Measurements from ENCODE around the gene TJP2.
"Not testable (repeated sequence)": the region's sequence is repeated elsewhere in the genome, so short reads cannot be mapped to it uniquely, and the experiment has no call there.

TJP2 gene

GRCh38 chr9:69157751-69158466 is 16.2 kb upstream of the TJP2 start:
- in situ Hi-C loops (cut with MboI; ENCODE audit: low sequenced_read_pairs): no loop called here

DNA sequence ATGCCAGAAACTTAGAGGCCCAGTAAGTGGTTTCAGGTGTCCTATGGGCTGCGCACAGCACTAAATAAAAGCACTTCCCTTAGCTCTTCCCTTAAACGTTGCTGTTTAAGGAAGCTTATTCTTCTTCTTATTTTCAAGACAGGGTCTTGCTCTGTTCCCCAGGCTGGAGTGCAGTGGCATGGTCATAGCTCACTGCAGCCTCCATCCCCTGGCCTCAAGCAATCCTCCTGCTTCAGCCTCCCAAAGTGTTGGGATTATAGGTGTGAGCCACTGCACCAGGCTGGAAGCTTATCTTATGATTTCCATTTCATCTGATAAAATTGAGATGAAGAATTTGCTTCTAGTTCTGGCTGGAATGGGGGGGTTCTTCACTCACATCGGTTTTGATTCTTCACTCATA is 15.6 kb upstream of the TJP2 start:
- in situ Hi-C loops (cut with MboI; ENCODE audit: low sequenced_read_pairs): no loop called here

DNA sequence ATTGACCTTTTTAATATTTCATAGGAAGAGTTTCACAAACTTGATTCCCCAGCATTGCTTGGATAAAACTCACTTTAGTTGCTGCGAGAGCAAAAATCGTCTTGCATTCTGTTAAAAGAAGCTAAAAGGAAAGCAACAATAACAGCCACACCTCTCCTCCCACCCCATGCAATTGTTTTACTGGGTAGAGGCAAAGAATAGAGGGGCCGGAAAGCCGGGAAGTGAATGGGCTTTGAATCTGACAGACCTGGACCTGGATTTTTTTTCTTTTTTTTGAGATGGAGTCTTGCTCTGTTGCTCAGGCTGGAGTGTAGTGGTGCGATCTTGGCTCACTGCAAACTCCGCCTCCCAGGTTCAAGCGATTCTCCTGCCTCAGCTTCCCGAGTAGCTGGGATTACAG is 9.5 kb upstream of the TJP2 start:
- in situ Hi-C loops (cut with MboI; ENCODE audit: low sequenced_read_pairs): not testable (repeated sequence)

DNA sequence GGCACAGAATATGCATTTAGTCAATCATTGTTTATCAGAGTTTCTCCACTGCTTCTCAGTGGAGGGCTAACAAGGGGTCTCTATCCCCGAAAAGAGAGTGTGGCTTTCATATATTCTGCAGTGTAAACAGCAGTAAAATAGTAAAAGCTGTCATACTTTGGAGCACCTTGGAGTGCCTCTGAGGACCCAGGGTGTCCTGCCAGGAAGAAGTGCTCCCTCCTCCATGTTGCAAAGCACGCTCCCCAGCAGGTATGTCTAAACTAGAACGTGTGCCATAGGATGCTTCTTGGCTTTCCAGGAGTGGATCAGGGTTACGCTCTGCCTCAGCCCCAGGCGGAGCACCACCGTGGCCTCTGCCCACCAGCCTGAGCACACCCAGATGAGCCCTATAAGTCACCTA is 8.5 kb upstream of the TJP2 start:
- in situ Hi-C loops (cut with MboI; ENCODE audit: low sequenced_read_pairs): no loop called here

- in situ Hi-C loops (cut with MboI; ENCODE audit: low sequenced_read_pairs): no loop called here
Measured at GRCh38 chr9:69168709-69169217, 5.3 kb upstream of the TJP2 start.

- in situ Hi-C loops (cut with MboI; ENCODE audit: low sequenced_read_pairs): no loop called here
Measured at GRCh38 chr9:69170231-69170630, 3.8 kb upstream of the TJP2 start.

- in situ Hi-C loops (cut with MboI; ENCODE audit: low sequenced_read_pairs): no loop called here
Measured at GRCh38 chr9:69171049-69171448, 3.0 kb upstream of the TJP2 start.

GRCh38 chr9:69171517-69171916 is 2.6 kb upstream of the TJP2 start:
- in situ Hi-C loops (cut with MboI; ENCODE audit: low sequenced_read_pairs): no loop called here

DNA sequence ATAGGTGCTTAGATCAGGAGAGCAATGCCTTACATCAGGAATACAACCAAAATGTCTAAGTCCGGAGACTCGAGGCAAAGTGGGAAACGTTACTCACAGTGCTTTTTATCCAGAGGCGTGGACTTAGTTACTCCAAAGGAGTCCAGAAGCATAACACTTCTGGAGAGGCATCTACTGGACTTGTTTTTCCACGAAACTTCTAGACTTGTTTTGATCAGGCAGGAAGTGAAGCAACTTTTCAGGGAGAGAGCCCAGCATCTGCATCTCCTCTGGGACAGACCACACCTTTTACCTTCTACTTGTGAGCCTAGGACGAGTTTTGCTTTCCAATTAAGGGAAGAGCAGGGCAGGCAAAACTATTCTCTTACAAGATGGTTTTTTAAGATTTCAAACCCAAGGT is 1.2 kb upstream of the TJP2 start:
- in situ Hi-C loops (cut with MboI; ENCODE audit: low sequenced_read_pairs): no loop called here

- in situ Hi-C loops (cut with MboI; ENCODE audit: low sequenced_read_pairs): no loop called here
Measured at GRCh38 chr9:69173497-69173890, 583 bp upstream of the TJP2 start.

- in situ Hi-C loops (cut with MboI; ENCODE audit: low sequenced_read_pairs): loop anchor here (25.0 kb wide), 1 partner anchor 113 kb away; no protein-coding TSS in a partner anchor
Measured at GRCh38 chr9:69174616-69175463, 763 bp downstream of the TJP2 start.

- in situ Hi-C loops (cut with MboI; ENCODE audit: low sequenced_read_pairs): loop anchor here (25.0 kb wide), 1 partner anchor 113 kb away; no protein-coding TSS in a partner anchor
Measured at GRCh38 chr9:69175486-69175885, 1.4 kb downstream of the TJP2 start.

DNA sequence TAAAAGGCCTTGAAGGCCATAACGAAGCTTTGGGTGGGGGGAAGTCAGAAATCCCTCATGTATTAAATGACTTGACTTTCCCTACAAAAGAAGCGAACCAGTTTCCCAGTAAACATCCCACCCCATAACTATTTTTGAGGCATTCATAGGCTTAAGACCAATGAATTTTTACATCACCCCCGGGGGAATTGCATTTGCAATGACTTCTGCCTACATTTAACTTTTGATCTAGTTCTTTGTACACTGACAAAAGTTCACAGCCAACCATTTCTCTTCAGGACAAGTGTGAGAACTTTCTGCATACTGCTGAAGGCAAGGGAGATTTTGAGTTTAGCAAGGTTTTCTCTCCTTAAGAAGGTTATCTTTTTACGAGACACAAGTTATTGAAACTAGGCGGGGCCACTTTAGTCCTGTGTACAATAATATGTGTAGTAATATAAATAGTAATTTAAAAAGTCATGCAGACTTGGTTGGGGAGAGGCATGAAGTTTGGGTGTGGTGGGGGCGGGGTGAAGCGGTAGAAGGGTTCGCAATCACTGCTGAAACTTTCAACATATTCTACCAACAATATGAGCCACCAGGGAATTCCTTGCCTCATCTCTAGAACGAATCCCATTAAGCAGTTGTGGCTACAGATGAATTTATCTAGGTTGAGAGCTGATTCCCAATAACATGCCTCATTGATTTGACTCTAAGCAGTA is 2.5 kb downstream of the TJP2 start:
- in situ Hi-C loops (cut with MboI; ENCODE audit: low sequenced_read_pairs): loop anchor here (25.0 kb wide), 1 partner anchor 114 kb away; no protein-coding TSS in a partner anchor

DNA sequence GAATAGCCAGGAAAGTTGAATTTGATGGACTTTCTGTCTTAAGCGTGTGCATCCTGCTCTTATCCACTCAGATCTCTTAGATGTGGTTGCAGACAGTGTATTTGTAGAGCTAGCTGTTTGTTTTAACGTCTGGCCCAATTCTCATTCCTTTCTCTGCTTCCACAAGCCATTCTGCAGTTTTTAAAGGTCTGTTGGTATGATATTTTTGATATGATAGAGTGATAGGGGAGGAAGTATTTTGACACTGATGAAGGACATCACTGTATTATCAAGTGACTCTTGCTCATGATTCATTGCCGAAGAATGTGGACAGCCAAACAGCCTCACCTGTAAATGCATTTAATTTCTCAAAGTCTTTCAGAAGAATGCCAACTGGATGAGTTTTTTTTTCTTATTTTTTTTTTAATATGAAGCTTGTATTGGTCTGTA is 4.5 kb downstream of the TJP2 start:
- in situ Hi-C loops (cut with MboI; ENCODE audit: low sequenced_read_pairs): loop anchor here (25.0 kb wide), 1 partner anchor 116 kb away; no protein-coding TSS in a partner anchor

GRCh38 chr9:69179037-69179436 is 5.0 kb downstream of the TJP2 start:
- in situ Hi-C loops (cut with MboI; ENCODE audit: low sequenced_read_pairs): loop anchor here (25.0 kb wide), 1 partner anchor 117 kb away; no protein-coding TSS in a partner anchor

DNA sequence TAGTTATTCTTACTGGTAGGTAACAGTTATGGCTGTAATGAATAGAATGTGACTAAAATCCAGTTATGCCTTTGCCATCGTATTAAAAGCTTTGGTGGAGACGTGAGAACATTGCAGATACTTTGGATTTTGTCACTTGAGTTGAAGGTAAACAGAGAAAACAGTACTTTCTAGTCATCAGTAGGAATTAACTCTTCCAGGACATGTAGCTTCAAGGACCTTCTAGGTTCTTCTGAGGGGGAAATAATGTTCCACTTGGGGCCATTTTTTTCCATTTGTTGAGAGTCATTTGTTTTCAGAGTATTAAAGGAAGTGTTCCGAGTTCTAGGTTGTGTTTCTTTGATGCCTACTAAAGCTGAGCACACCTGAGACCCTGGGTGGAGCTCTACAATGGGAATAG is 6.1 kb downstream of the TJP2 start:
- in situ Hi-C loops (cut with MboI; ENCODE audit: low sequenced_read_pairs): loop anchor here (25.0 kb wide), 1 partner anchor 118 kb away; no protein-coding TSS in a partner anchor

GRCh38 chr9:69180670-69181069 is 6.6 kb downstream of the TJP2 start:
- in situ Hi-C loops (cut with MboI; ENCODE audit: low sequenced_read_pairs): loop anchor here (25.0 kb wide), 1 partner anchor 118 kb away; no protein-coding TSS in a partner anchor

GRCh38 chr9:69181908-69182353 is 7.9 kb downstream of the TJP2 start:
- in situ Hi-C loops (cut with MboI; ENCODE audit: low sequenced_read_pairs): loop anchor here (25.0 kb wide), 1 partner anchor 120 kb away; no protein-coding TSS in a partner anchor

DNA sequence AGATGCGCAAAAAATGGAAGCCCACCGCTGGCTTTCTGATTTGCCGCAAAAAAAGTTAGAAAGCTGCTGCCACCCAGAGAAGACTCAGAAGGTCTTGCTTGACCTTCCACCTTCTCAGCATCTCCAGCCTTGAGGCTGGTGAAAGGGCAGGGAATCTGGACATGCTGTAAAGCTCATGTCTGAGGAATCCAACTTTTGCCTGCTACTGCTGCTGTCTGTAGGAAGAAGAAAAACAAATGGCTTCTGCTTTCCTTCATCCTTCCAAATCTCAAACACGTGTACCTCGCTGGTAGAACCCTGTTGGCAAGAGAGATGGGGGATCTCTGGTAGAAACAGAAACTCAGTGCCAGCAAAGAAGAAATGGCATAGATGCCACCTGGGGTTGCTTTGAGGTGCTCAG is 10.2 kb downstream of the TJP2 start:
- in situ Hi-C loops (cut with MboI; ENCODE audit: low sequenced_read_pairs): loop anchor here (25.0 kb wide), 1 partner anchor 122 kb away; no protein-coding TSS in a partner anchor

DNA sequence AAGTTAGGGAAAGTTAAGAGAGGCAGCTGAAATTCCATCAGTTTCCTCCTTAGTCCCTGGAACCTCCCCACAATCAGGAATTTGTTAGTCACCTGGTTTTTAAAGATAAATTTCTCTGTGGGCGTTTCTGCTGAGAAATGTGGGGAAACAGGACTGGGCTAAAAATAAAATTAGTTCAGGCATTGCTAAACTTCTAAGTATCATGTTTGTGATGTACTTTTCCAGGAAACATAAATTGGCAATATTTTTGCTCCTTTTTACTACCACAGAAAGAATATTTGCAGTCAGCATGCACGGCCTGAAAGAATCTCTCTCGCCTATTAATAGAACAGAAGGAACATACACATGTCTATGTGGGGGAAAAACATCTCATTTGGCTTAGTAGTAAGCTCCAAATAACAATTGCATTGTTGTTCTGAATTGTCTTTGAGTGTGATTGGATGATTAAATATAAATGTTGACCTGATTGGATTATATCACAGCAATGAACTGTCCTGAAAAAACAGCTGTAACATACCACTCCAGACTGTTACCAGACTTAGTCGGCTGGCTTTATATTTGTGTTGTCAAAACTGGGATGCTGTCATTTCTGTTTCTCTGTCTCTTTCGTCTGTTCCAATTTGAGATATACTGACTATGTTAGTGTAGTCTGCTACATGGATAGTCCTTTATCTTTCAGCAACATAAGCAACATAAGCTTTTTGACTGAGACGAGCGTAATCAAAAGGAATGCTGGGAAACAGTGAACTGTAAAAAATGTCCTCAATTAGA is 12.9 kb downstream of the TJP2 start:
- in situ Hi-C loops (cut with MboI; ENCODE audit: low sequenced_read_pairs): loop anchor here (25.0 kb wide), 1 partner anchor 125 kb away; no protein-coding TSS in a partner anchor
